Activated T-cell treated with anti-CD3 and anti-CD28 coated beads for 48 hours (primary cell): ENCODE data around the gene TKTL1.
"Not testable (repeated sequence)": the region's sequence is repeated elsewhere in the genome, so short reads cannot be mapped to it uniquely, and the experiment has no call there.

Source experiments
- DNase-seq: peaks from one replicate; pipeline ENCODE4 v3.0.0-alpha.2; 2020; ENCODE audit warnings: low read depth

TKTL1 gene

GRCh38 chrX:154309041-154309775, 13.6 kb downstream of the TKTL1 start:
- DNase-seq, result no peak

GRCh38 chrX:154310616-154311536, 15.3 kb downstream of the TKTL1 start:
- no peak for DNase-seq

- DNase-seq, result no peak
Measured at GRCh38 chrX:154312116-154312515, 16.5 kb downstream of the TKTL1 start.

- no peak for DNase-seq
Measured at GRCh38 chrX:154313147-154313546, 17.6 kb downstream of the TKTL1 start.

- no peak for DNase-seq
Measured at GRCh38 chrX:154315416-154315815, 19.8 kb downstream of the TKTL1 start.

GRCh38 chrX:154317391-154317995, 21.9 kb downstream of the TKTL1 start:
- DNase-seq, result no peak

GRCh38 chrX:154320406-154320805, 24.8 kb downstream of the TKTL1 start:
- no peak for DNase-seq

GRCh38 chrX:154321152-154321551, 25.6 kb downstream of the TKTL1 start:
- DNase-seq, result no peak

- DNase-seq, result no peak
Measured at GRCh38 chrX:154321594-154321993, 26.0 kb downstream of the TKTL1 start.

- DNase-seq, result no peak
Measured at GRCh38 chrX:154322890-154323289, 27.3 kb downstream of the TKTL1 start.

- no peak for DNase-seq
Measured at GRCh38 chrX:154323537-154323936, 27.9 kb downstream of the TKTL1 start.

- DNase-seq, result no peak
Measured at GRCh38 chrX:154325541-154325940, 29.9 kb downstream of the TKTL1 start.

- DNase-seq, result no peak
Measured at GRCh38 chrX:154327038-154327820, 31.6 kb downstream of the TKTL1 start.

GRCh38 chrX:154328646-154329045, 33.1 kb downstream of the TKTL1 start:
- no peak for DNase-seq

- no peak for DNase-seq
Measured at GRCh38 chrX:154329294-154329693, 33.7 kb downstream of the TKTL1 start.

- no peak for DNase-seq
Measured at GRCh38 chrX:154332561-154332960, 37.0 kb downstream of the TKTL1 start.

- no peak for DNase-seq
Measured at GRCh38 chrX:154333116-154333515, 37.5 kb downstream of the TKTL1 start.

- no peak for DNase-seq
Measured at GRCh38 chrX:154333837-154334271, 38.3 kb downstream of the TKTL1 start.

- peak; percentile 33 for DNase-seq
Measured at GRCh38 chrX:154334496-154334895, 38.9 kb downstream of the TKTL1 start.

GRCh38 chrX:154341399-154342298, 46.1 kb downstream of the TKTL1 start:
- DNase-seq, result not testable (repeated sequence)

- not testable (repeated sequence) for DNase-seq
Measured at GRCh38 chrX:154343063-154343462, 47.5 kb downstream of the TKTL1 start.
